Activated CD8-positive, alpha-beta T cell treated with anti-CD3 and anti-CD28 coated beads for 36 hours (primary cell): Measurements from ENCODE around the gene IRS1. TPM values are rescaled to one million over a fixed set of nuclear protein-coding genes. Genes with fewer than 3 reads are reported as not detected.

Experiments used
- ATAC-seq: fragments of 200-7000 bp; cut with Tn5 transposase; one replicate; pipeline ENCODE4 v1.10.0; 2021; ENCODE audit warnings: mild to moderate bottlenecking, moderate library complexity
- CTCF ChIA-PET: fragments of 350-600 bp; sonication (Branson Sonifier 250); formaldehyde crosslinking; loops from one replicate; lab custom pipeline; 2021; ENCODE audit warnings: antibody characterized with exemption; lab: Charles Lee
- POLR2A ChIA-PET: fragments of 350-600 bp; sonication (Branson Sonifier 250); formaldehyde crosslinking; loops from one replicate; lab custom pipeline; 2021; ENCODE audit warnings: antibody characterized with exemption; lab: Charles Lee
- DNase-seq: peaks from one replicate; pipeline ENCODE4 v3.0.0-alpha.2; 2020
- H3K27ac Mint-ChIP-seq: one replicate; pipeline ENCODE4 v1.8.0; 2021; ENCODE audit warnings: mild to moderate bottlenecking, mixed read lengths
- H3K27me3 Mint-ChIP-seq: one replicate; pipeline ENCODE4 v1.8.0; 2021; ENCODE audit warnings: mixed read lengths
- H3K36me3 Mint-ChIP-seq: one replicate; pipeline ENCODE4 v1.8.0; 2021; ENCODE audit warnings: low read depth, mixed read lengths
- H3K4me1 Mint-ChIP-seq: one replicate; pipeline ENCODE4 v1.8.0; 2021; ENCODE audit warnings: low read depth, mixed read lengths
- H3K4me3 Mint-ChIP-seq: one replicate; pipeline ENCODE4 v1.8.0; 2021; ENCODE audit warnings: mild to moderate bottlenecking, moderate library complexity, mixed read lengths
- H3K9me3 Mint-ChIP-seq: one replicate; pipeline ENCODE4 v1.8.0; 2021; ENCODE audit warnings: mixed read lengths
- CTCF ChIP-seq: fragments of 200-600 bp; IDR thresholded peaks from one replicate; pipeline ENCODE4 v1.8.0; 2022; ENCODE audit warnings: antibody characterized with exemption, mild to moderate bottlenecking
- intact Hi-C: fragments of 100-400 bp; cut with micrococcal nuclease; formaldehyde crosslinking; loops from one replicate; pipeline ENCODE4 v1.10.0; 2022
- total RNA-seq, 2 experiments: library from RNA; stranded (reverse); gene quantifications; one replicate each; pipeline ENCODE4 v1.2.3, GENCODE V29; 2021

Gene IRS1
- total RNA-seq, 2 experiments from 2014 or later = 3.5 to 4.0 TPM

GRCh38 chr2:226691255-226691654 is 108.4 kb downstream of the IRS1 start:
- no peaks in the 10 kb centered on the region for H3K9me3 Mint-ChIP-seq
- H3K27ac Mint-ChIP-seq = no peak overlapping the region
- DNase-seq = no peak
- H3K4me1 Mint-ChIP-seq = peaks cover 6% of the 10 kb centered on the region
- intact Hi-C loops = no loop called here
- H3K4me3 Mint-ChIP-seq = no peak overlapping the region
- peaks cover 22% of the 10 kb centered on the region for H3K27me3 Mint-ChIP-seq
- ChIA-PET POLR2A (no interaction called here), CTCF (no interaction called here)
- no peaks in the 10 kb centered on the region for H3K36me3 Mint-ChIP-seq
- no peak for TF ChIP-seq CTCF
- ATAC-seq = no peak

GRCh38 chr2:226690461-226691024 is 109.1 kb downstream of the IRS1 start:
- intact Hi-C loops = no loop called here
- Mint-ChIP-seq H3K9me3 (no peaks in the 10 kb centered on the region), H3K4me3 (no peak overlapping the region), H3K27me3 (peaks cover 24% of the 10 kb centered on the region), H3K4me1 (peaks cover 6% of the 10 kb centered on the region), H3K36me3 (no peaks in the 10 kb centered on the region), H3K27ac (no peak overlapping the region)
- DNase-seq = no peak
- CTCF ChIA-PET = no interaction called here
- TF ChIP-seq CTCF = no peak
- no peak for ATAC-seq
- POLR2A ChIA-PET = no interaction called here

- H3K27me3 Mint-ChIP-seq = peaks cover 18% of the 10 kb centered on the region
- CTCF ChIA-PET = no interaction called here
- intact Hi-C loops = no loop called here
- peaks cover 2% of the 10 kb centered on the region for H3K4me1 Mint-ChIP-seq
- ATAC-seq = no peak
- H3K36me3 Mint-ChIP-seq = no peaks in the 10 kb centered on the region
- no peak overlapping the region for H3K4me3 Mint-ChIP-seq
- DNase-seq = no peak
- no peaks in the 10 kb centered on the region for H3K9me3 Mint-ChIP-seq
- TF ChIP-seq CTCF = no peak
- no peak overlapping the region for H3K27ac Mint-ChIP-seq
- POLR2A ChIA-PET = interaction anchor here (0.7 kb wide), 1 partner anchor 290 kb away, joined by 4 read pairs; no protein-coding TSS in a partner anchor
These were observed 111.9 kb downstream of the IRS1 start for GRCh38 chr2:226687641-226688253.

GRCh38 chr2:226684563-226684959 is 115.1 kb downstream of the IRS1 start:
- no peak for TF ChIP-seq CTCF
- Mint-ChIP-seq H3K27ac (no peak overlapping the region), H3K27me3 (peaks cover 5% of the 10 kb centered on the region), H3K36me3 (no peaks in the 10 kb centered on the region), H3K4me3 (no peak overlapping the region), H3K4me1 (no peaks in the 10 kb centered on the region), H3K9me3 (no peaks in the 10 kb centered on the region)
- POLR2A ChIA-PET = interaction anchor here (0.7 kb wide), 1 partner anchor 16 kb away, joined by 3 read pairs; no protein-coding TSS in a partner anchor
- intact Hi-C loops = no loop called here
- CTCF ChIA-PET = no interaction called here
- DNase-seq (no peak), ATAC-seq (no peak)

GRCh38 chr2:226683944-226684562 is 115.6 kb downstream of the IRS1 start:
- intact Hi-C loops = no loop called here
- Mint-ChIP-seq H3K4me1 (no peaks in the 10 kb centered on the region), H3K9me3 (no peaks in the 10 kb centered on the region), H3K36me3 (no peaks in the 10 kb centered on the region), H3K27me3 (peaks cover 5% of the 10 kb centered on the region), H3K27ac (no peak overlapping the region), H3K4me3 (no peak overlapping the region)
- no peak for DNase-seq
- POLR2A ChIA-PET = interaction anchor here (0.7 kb wide), 1 partner anchor 16 kb away, joined by 3 read pairs; no protein-coding TSS in a partner anchor
- no peak for TF ChIP-seq CTCF
- CTCF ChIA-PET = no interaction called here
- ATAC-seq = no peak
